NB4 (cell line): ENCODE measurements around the gene SYP.

ENCODE experiments used
- DNase-seq: peaks from one replicate; pipeline ENCODE4 v3.0.0; 2010; ENCODE audit warnings: low read depth
- H3K4me3 ChIP-seq: one replicate; pipeline ENCODE4 v1.5.1; 2011; ENCODE audit warnings: mild to moderate bottlenecking, low read depth, low read length, moderate library complexity
- CTCF ChIP-seq: IDR thresholded peaks from one replicate; pipeline ENCODE4 v1.5.1; 2012; ENCODE audit warnings: low read depth, low read length
- MYC ChIP-seq: IDR thresholded peaks from 2 replicates; pipeline ENCODE4 v1.6.1; 2011; ENCODE audit warnings: low read depth, low read length
- POLR2A ChIP-seq: IDR thresholded peaks from 2 replicates; pipeline ENCODE4 v1.6.1; 2011; ENCODE audit warnings: mild to moderate bottlenecking; ENCODE audit not compliant: insufficient read length; ENCODE audit errors: extremely low read depth
- TF ChIP-seq, protein P1 (sequence below): IDR thresholded peaks from 2 replicates; pipeline ENCODE4 v1.6.1; 2011; ENCODE audit warnings: low read depth, low read length

Gene SYP

DNA sequence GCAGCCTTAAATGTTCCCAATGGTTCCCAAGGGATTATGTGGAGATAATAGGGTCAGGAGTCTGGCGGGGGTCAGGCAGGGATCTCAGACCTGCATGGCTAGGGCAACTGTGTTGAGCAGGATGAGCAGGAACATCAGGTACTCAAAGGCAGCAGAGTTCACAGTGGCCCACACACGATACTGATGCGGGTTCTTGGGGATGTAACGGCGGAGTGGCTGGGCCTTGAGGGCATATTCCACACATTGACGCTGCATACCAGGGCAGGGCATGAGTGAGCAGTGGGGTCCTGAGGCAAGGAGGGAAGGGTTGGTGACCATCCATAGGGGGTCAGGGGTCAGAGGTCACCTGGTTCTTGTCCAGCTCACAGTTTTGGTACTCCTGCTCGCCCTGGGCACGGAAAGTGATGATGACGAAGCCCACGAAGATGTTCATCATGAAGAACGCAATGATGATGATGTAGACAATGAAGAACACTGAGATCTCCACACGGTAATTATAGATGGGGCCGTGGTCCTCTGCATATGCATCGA is 15.1 kb upstream of the SYP start:
- no peak for TF ChIP-seq MYC
- no peak for TF ChIP-seq CTCF
- TF ChIP-seq POLR2A = no peak
- TF ChIP-seq, protein P1, sequence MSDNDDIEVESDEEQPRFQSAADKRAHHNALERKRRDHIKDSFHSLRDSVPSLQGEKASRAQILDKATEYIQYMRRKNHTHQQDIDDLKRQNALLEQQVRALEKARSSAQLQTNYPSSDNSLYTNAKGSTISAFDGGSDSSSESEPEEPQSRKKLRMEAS = no peak
- H3K4me3 ChIP-seq = no peak overlapping the region

GRCh38 chrX:49214416-49214815 is 14.4 kb upstream of the SYP start:
- DNase-seq = no peak
- TF ChIP-seq POLR2A = no peak
- TF ChIP-seq, protein P1 = no peak
- TF ChIP-seq MYC = no peak
- no peak for TF ChIP-seq CTCF
- no peak overlapping the region for H3K4me3 ChIP-seq

More for the DNA sequence above, 15.1 kb upstream of the SYP start:
- DNase-seq = no peak

DNA sequence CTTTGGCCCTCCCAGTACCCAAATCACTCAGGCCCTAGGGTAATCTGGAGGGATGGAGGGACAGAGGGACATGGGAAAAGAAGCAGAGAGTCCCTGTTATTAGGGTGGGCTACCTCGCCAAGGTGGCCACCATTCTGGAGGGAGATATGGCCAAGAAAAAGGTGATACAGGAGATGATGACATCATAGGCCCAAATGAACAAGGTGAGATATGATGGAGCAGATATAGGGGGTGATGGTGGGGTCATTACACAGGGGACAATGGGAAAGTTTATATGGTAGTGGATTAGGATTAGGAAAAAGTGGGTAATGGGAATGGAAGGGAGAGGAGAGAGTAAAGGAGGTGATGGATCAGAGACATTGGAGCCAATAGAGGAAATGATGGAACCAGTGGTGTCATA is 12.9 kb upstream of the SYP start:
- no peak for DNase-seq
- no peak for TF ChIP-seq CTCF
- H3K4me3 ChIP-seq = no peak overlapping the region

- H3K4me3 ChIP-seq = no peak overlapping the region
- no peak for DNase-seq
Observed at GRCh38 chrX:49212209-49212608, 12.2 kb upstream of the SYP start.

GRCh38 chrX:49211074-49211473 is 11.1 kb upstream of the SYP start:
- DNase-seq = no peak
- TF ChIP-seq CTCF (no peak), MYC (no peak), POLR2A (no peak)
- TF ChIP-seq, protein P1 = no peak
- H3K4me3 ChIP-seq = no peak overlapping the region

More at GRCh38 chrX:49212209-49212608, 12.2 kb upstream of the SYP start:
- TF ChIP-seq CTCF (no peak), MYC (no peak), POLR2A (no peak)
- TF ChIP-seq, protein P1 = no peak

DNA sequence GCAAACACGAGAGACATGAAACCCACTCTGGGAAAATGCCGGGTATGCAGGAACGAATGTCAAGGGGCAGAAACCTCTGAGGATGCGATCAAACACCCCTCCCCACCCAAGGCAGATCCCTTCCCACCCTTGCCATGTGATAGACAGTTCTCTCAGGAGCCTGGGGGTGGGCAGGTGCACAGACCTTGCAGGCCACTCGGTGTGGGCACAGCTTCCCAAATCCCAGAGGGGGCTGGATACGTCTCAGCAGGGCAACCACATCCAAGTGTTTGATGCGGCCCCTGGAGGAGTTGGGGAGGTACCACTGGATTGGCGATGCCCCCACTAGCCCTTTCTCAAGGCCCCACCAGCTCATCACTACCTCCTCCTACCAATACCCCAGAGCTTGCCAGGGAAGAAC is 10.4 kb upstream of the SYP start:
- TF ChIP-seq MYC (no peak), CTCF (no peak), POLR2A (no peak)
- TF ChIP-seq, protein P1 = no peak
- DNase-seq = no peak
- no peak overlapping the region for H3K4me3 ChIP-seq
